ENCODE measurements around the gene SRCAP.

The SRCAP gene

DNA sequence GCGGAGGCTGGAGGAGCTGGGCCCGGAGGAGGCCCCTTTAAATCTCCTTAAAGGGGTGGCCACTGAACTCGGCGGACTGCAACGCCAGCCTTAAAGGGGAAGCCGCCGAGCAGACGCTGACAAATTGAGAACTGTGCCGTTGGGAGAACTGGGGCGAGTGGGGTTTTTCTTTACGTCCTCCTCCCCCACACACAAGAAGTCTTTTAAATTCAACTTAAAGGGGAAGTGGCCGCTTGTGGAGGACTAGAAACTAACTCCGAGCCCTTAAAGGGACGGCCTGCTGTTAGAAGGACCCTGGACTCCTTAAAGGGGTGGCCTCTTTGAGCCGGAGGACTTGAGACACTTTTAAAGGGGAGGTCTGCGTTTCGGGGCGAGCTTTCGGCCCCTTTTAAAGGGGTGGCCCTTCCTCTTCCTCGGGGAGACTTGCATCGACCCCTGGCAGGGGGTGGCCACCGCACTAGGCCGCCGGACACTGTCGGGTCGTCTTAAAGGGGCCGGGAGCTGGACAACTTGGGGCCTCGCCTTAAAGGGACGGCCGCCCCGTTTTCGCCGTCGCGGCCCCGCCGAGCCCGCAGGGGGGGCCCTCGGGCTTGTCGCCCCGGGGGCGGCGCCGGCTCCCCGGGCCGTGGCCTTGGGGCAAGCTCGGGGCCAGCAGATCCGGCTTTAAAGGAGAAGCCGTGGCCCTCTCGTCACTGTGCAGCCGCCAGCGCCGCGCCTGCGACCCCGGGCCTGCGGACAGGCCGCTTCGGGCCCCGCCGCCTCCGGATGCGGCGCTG, 40.1 kb upstream of the SRCAP start (continued):
- TF ChIP-seq ZXDB (tag by site-specific recombination; IDR thresholded peaks at IDR 0.05) (peak; percentile 87), ZFP69B (tag by site-specific recombination; IDR thresholded peaks at IDR 0.05) (peak; percentile 100), GLIS2 (tag by site-specific recombination; IDR thresholded peaks at IDR 0.05) (peak; percentile 69), FEZF1 (tag by site-specific recombination; IDR thresholded peaks at IDR 0.05) (0 out of 2 replicates have a peak, but pooled peaks have one; percentile 5), ZNF501 (tag by site-specific recombination; IDR thresholded peaks at IDR 0.05) (peak; percentile 33; the same call in 1 of the 2 replicates), ZNF518A (tag by site-specific recombination; conservative IDR thresholded peaks at IDR 0.05; ENCODE audit: low read depth) (peak; percentile 19; the same call in 1 of the 2 replicates), ZNF449 (tag by site-specific recombination; IDR thresholded peaks at IDR 0.05) (0 out of 2 replicates have a peak, but pooled peaks have one; percentile 11), ZNF24 (tag by site-specific recombination; IDR thresholded peaks at IDR 0.05) (0 out of 2 replicates have a peak, but pooled peaks have one; percentile 17)
- TF ChIP-seq, protein P1, sequence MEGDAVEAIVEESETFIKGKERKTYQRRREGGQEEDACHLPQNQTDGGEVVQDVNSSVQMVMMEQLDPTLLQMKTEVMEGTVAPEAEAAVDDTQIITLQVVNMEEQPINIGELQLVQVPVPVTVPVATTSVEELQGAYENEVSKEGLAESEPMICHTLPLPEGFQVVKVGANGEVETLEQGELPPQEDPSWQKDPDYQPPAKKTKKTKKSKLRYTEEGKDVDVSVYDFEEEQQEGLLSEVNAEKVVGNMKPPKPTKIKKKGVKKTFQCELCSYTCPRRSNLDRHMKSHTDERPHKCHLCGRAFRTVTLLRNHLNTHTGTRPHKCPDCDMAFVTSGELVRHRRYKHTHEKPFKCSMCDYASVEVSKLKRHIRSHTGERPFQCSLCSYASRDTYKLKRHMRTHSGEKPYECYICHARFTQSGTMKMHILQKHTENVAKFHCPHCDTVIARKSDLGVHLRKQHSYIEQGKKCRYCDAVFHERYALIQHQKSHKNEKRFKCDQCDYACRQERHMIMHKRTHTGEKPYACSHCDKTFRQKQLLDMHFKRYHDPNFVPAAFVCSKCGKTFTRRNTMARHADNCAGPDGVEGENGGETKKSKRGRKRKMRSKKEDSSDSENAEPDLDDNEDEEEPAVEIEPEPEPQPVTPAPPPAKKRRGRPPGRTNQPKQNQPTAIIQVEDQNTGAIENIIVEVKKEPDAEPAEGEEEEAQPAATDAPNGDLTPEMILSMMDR (tag by site-specific recombination; IDR thresholded peaks at IDR 0.05) = 0 out of 2 replicates have a peak, but pooled peaks have one; percentile 36
- TF ChIP-seq, protein P2, sequence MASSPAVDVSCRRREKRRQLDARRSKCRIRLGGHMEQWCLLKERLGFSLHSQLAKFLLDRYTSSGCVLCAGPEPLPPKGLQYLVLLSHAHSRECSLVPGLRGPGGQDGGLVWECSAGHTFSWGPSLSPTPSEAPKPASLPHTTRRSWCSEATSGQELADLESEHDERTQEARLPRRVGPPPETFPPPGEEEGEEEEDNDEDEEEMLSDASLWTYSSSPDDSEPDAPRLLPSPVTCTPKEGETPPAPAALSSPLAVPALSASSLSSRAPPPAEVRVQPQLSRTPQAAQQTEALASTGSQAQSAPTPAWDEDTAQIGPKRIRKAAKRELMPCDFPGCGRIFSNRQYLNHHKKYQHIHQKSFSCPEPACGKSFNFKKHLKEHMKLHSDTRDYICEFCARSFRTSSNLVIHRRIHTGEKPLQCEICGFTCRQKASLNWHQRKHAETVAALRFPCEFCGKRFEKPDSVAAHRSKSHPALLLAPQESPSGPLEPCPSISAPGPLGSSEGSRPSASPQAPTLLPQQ (tag by site-specific recombination; IDR thresholded peaks at IDR 0.05) = peak; percentile 100

DNA sequence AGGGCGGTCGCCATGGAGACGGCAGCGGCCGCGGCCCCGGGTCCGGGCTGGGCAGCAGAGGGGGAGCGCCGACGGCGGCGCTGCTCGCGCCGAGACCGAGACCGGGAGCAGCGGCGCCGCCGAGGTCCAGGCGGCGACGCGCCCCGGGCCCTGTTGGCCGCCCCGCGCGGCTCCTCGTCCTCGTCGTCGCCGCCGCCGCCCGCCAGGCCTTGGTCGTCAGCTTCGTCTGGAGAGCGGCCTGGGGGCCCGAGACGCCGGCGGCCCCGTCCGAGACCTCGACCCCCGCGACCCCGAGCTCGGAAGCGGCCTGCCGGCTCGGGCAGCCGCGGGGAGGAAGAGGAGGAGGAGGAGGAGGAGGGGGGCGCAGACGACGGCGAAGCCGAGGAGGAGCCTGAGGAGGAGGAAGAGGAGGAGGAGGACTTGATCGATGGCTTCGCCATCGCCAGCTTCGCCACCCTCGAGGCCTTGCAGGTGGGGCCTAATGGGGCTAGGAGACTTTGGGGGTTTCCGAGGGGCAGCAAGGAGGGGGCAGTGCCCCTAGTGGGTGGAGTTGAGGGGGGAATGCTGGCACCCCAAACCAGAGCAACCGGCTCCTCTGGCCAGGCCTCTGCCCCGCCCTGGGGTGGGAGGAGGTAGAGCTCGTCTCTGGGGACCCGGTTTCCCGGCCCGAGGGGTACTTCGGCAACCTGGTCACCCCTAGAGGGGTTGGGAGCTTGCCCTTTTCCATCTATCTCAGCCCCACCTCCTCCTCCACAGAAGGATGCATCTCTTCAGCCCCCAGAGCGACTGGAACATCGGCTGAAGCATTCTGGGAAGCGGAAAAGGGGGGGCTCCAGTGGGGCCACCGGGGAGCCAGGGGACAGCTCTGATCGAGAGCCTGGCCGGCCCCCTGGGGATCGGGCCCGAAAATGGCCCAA, 39.2 kb upstream of the SRCAP start:
- peak overlapping the region; percentile 91 for H3K4me3 ChIP-seq (ENCODE audit: low read depth, low read length)
- peaks cover 26 to 68% of the 10 kb centered on the region in 2 experiments; a peak in 2 of 3 replicates for H3K36me3 ChIP-seq (ENCODE audit: control insufficient read depth in 2 of 2, insufficient read depth in 1 of 2, low read length in 2 of 2)
- POLR2A ChIA-PET = interaction anchor here (0.6 to 2.6 kb wide), 18 partner anchors 8 to 594 kb away, joined by 3 to 29 read pairs (median 6); partner anchors contain the start of genes ALDOA, DCTPP1, PHKG2 and PRR14
- CTCF ChIA-PET = interaction anchor here (0.6 to 4.1 kb wide), 10 partner anchors 10 to 499 kb away, joined by 3 to 43 read pairs (median 4); partner anchors contain the start of gene PRR14
- no peaks in the 10 kb centered on the region for H3K9me3 ChIP-seq (ENCODE audit: control insufficient read depth, insufficient read depth, low read depth, low read length)
- H3K4me1 ChIP-seq (ENCODE audit: control insufficient read depth, insufficient read depth, low read length) = peaks cover 7% of the 10 kb centered on the region
- peak overlapping the region; percentile 95 for H3K27ac ChIP-seq (ENCODE audit: extremely low read depth, low read depth, low read length)
- TF ChIP-seq YY1 (tag by site-specific recombination; IDR thresholded peaks at IDR 0.05) (no peak), ZNF639 (tag by site-specific recombination; IDR thresholded peaks at IDR 0.05) (peak; percentile 53; the same call in 1 of the 2 replicates), ZNF473 (tag by site-specific recombination; IDR thresholded peaks at IDR 0.05) (no peak), ZNF280D (tag by site-specific recombination; IDR thresholded peaks at IDR 0.05) (no peak), ZNF596 (tag by site-specific recombination; IDR thresholded peaks at IDR 0.05) (0 out of 2 replicates have a peak, but pooled peaks have one; percentile 1), ZNF704 (tag by site-specific recombination; IDR thresholded peaks at IDR 0.05) (no peak)

Data from HEK293 (cell line).